Measurements from ENCODE around the gene MFN1.

GRCh38 chr3:179363332-179363731, 15.8 kb downstream of the MFN1 start:
- no peak for TF ChIP-seq CTCF (IDR thresholded peaks at IDR 0.05)
- no peak for TF ChIP-seq POLR2A (IDR thresholded peaks at IDR 0.05)

Data from right lobe of liver (tissue), 4 donors.